Activated CD4-positive, alpha-beta memory T cell treated with anti-CD3 and anti-CD28 coated beads for 36 hours (primary cell): ENCODE measurements around the gene PSAP. TPM values are rescaled to one million over a fixed set of nuclear protein-coding genes. Genes with fewer than 3 reads are reported as not detected.

Experiments used
- CTCF ChIA-PET: fragments of 350-600 bp; sonication (Branson Sonifier 250); formaldehyde crosslinking; loops from one replicate; lab custom pipeline; 2021; ENCODE audit warnings: antibody characterized with exemption, inconsistent platforms; lab: Charles Lee
- POLR2A ChIA-PET: fragments of 350-600 bp; sonication (Branson Sonifier 250); formaldehyde crosslinking; loops from one replicate; lab custom pipeline; 2021; ENCODE audit warnings: antibody characterized with exemption; lab: Charles Lee
- DNase-seq: peaks from one replicate; pipeline ENCODE4 v3.0.0-alpha.2; 2020
- H3K27ac Mint-ChIP-seq: one replicate; pipeline ENCODE4 v1.8.0; 2021; ENCODE audit warnings: mixed read lengths
- H3K27me3 Mint-ChIP-seq: one replicate; pipeline ENCODE4 v1.8.0; 2021; ENCODE audit warnings: mixed read lengths
- H3K36me3 Mint-ChIP-seq: one replicate; pipeline ENCODE4 v1.8.0; 2021; ENCODE audit warnings: mixed read lengths
- H3K4me1 Mint-ChIP-seq: one replicate; pipeline ENCODE4 v1.8.0; 2021; ENCODE audit warnings: low read depth, mixed read lengths
- H3K4me3 Mint-ChIP-seq: one replicate; pipeline ENCODE4 v1.8.0; 2021; ENCODE audit warnings: mild to moderate bottlenecking, mixed read lengths
- H3K9me3 Mint-ChIP-seq: one replicate; pipeline ENCODE4 v1.8.0; 2021; ENCODE audit warnings: mixed read lengths
- intact Hi-C: fragments of 100-400 bp; cut with micrococcal nuclease; formaldehyde crosslinking; loops from one replicate; pipeline ENCODE4 v1.15.1; 2023
- total RNA-seq, 2 experiments: library from RNA; stranded (reverse); gene quantifications; one replicate each; pipeline ENCODE4 v1.2.3, GENCODE V29; 2021

PSAP gene
- total RNA-seq, 2 experiments from 2014 or later: 137 to 144 TPM

DNA sequence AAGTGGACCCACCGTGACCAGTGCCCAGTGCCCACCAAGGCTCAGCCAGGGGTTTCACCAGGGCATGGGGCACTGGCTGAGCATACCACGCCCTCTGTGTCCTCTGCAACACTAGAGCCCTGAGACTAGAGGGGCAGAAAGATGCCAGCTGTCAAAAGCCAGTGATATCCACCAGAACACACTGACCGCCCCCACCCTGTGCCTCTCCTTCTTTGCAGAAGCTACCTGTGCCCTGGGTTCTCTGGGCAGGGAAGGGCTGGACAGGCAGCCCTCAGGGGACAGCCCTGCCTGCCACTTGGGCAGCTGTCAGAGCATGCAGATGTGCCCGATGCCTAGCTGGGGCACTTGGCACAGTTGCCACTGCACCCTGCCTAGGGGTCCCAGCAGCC lies 78.2 kb downstream of the PSAP start:
- peak overlapping the region; percentile 99 for H3K27ac Mint-ChIP-seq
- H3K4me3 Mint-ChIP-seq: peak overlapping the region; percentile 92
- intact Hi-C loops: loop anchor here (2.0 to 5.0 kb wide), 3 partner anchors 61 to 78 kb away; partner anchors contain the start of gene PSAP
- DNase-seq: no peak
- H3K9me3 Mint-ChIP-seq: peaks cover 4% of the 10 kb centered on the region
- peaks cover 72% of the 10 kb centered on the region for H3K4me1 Mint-ChIP-seq
- POLR2A ChIA-PET: interaction anchor here (0.7 to 11.1 kb wide), 16 partner anchors 8 to 454 kb away, joined by 3 to 108 read pairs (median 4); partner anchors contain the start of genes PSAP and SLC29A3
- peaks cover 35% of the 10 kb centered on the region for H3K36me3 Mint-ChIP-seq
- CTCF ChIA-PET: interaction anchor here (0.7 to 6.6 kb wide), 19 partner anchors 8 to 454 kb away, joined by 3 to 118 read pairs (median 15); partner anchors contain the start of gene SLC29A3
- no peaks in the 10 kb centered on the region for H3K27me3 Mint-ChIP-seq

DNA sequence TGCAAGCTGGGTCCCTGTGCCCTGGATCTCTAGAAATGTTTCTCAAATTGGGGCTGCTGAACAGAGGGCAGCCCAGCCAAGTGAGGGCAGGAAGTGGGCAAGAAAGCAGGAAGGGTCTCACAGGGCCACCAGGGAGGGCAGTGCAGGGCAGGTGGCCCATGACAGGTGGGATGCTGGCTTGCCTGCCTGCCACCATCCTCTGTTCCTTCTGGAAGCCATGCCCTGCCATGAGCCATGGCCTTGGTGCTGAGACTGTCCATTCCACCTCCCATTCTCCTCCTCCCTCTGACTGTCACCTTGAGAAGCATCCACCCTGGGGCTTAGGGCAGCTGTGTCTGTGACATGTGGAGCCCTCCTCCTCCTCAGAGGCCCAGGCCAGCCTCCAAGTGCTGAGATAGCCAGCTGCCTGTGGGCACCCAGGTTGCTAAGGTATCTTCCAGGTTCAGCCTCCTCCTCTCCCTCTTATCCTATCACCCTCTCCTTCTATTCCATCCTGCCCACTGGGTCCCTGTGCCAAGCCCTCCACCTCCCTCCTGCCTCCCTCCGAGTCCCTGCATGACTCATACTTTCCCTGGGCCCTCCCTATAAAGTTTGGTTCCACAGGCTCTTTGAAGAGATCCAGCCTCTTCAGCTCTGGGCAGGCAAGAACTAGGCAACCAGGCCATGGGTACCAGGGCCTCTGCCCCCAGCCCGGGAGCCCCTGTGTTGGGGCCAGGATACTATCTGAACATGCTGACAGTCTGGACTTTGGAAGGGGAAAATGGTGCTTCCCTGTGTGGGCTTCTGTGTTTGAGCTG lies 79.0 kb downstream of the PSAP start:
- Mint-ChIP-seq H3K27ac (peak overlapping the region; percentile 99), H3K4me1 (peaks cover 80% of the 10 kb centered on the region), H3K9me3 (no peaks in the 10 kb centered on the region), H3K4me3 (peak overlapping the region; percentile 92), H3K27me3 (no peaks in the 10 kb centered on the region), H3K36me3 (peaks cover 41% of the 10 kb centered on the region)
- intact Hi-C loops: loop anchor here (2.0 to 5.0 kb wide), 3 partner anchors 60 to 79 kb away; partner anchors contain the start of gene PSAP
- CTCF ChIA-PET: interaction anchor here (0.6 to 6.6 kb wide), 12 partner anchors 15 to 388 kb away, joined by 3 to 118 read pairs (median 22); no protein-coding TSS in a partner anchor
- POLR2A ChIA-PET: interaction anchor here (0.7 to 11.1 kb wide), 8 partner anchors 9 to 453 kb away, joined by 3 to 108 read pairs (median 6); partner anchors contain the start of gene SLC29A3
- peak; percentile 72 for DNase-seq

DNA sequence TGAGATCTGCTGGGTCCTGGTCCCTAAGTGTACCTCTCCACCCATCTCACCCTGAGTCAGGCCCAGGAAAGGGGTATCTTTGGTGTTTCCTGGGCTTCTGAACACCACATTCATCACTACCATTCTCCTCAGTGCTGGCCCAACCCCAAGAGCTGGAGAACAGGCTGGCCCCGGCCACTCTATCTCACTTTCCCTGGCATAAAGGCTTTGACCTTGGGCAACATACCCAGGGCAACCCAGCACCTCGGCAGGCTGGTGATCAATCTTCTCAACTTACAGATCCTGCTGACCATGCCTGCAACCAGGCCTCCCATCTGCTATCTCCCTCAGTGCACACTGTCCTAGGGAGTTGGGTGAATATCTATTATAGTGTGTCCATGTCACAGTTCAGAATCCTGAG lies 79.8 kb downstream of the PSAP start:
- Mint-ChIP-seq H3K4me3 (peak overlapping the region; percentile 92), H3K36me3 (peaks cover 47% of the 10 kb centered on the region), H3K27ac (peak overlapping the region; percentile 99), H3K9me3 (no peaks in the 10 kb centered on the region), H3K27me3 (no peaks in the 10 kb centered on the region), H3K4me1 (peaks cover 80% of the 10 kb centered on the region)
- CTCF ChIA-PET: interaction anchor here (1.3 to 6.6 kb wide), 6 partner anchors 14 to 75 kb away, joined by 3 to 118 read pairs (median 26); no protein-coding TSS in a partner anchor
- POLR2A ChIA-PET: interaction anchor here (0.7 to 11.1 kb wide), 3 partner anchors 14 to 44 kb away, joined by 4 to 108 read pairs (median 51); no protein-coding TSS in a partner anchor
- intact Hi-C loops: loop anchor here (5.0 kb wide), 1 partner anchor 59 kb away; no protein-coding TSS in a partner anchor
- DNase-seq: no peak

DNA sequence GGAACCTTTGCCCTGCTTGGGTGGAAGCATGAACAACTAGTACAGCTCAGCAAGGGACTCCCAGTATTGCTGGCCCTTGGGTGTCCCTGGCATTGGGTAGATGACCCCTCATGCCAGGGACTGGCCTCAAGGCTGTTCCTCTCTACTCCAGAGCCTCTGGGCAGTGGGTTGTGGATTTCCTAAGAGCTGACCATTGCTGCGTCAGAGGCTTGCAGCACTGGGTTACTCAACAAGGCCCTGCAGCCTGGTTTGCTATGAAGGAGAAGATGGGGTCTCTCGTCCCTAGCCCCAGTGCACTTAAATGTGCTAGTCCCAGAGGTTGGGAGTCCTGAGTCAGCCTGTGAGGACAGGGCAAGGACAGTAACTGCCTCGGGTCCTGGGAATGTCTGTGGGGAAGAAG lies 80.3 kb downstream of the PSAP start:
- peak overlapping the region; percentile 99 for H3K27ac Mint-ChIP-seq

DNA sequence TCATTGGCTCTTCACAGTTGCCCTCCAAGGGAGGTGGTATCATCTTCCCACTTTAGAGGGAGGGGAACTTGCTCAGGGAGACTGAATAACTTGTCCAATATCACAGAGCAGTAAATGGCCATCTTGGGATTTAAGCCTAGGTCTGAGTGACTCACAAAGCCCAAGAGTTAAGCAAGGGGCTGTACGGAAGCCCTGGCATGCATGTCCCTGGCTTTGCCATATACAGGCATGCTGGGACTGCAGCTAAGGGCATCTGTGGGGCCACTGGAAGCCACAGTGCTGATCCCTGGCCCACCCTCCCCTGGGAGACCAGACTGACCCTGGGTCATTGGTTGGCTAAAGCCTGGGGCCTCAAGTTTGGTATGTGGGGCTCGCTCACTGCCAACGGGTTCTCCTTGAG lies 80.8 kb downstream of the PSAP start:
- intact Hi-C loops: loop anchor here (5.0 kb wide), 1 partner anchor 58 kb away; no protein-coding TSS in a partner anchor
- CTCF ChIA-PET: interaction anchor here (1.1 to 5.0 kb wide), 6 partner anchors 18 to 72 kb away, joined by 3 to 53 read pairs (median 6); no protein-coding TSS in a partner anchor
- peak overlapping the region; percentile 99 for H3K27ac Mint-ChIP-seq
- H3K4me3 Mint-ChIP-seq: peak overlapping the region; percentile 92
- no peak for DNase-seq
- H3K4me1 Mint-ChIP-seq: peaks cover 80% of the 10 kb centered on the region
- POLR2A ChIA-PET: interaction anchor here (0.9 to 11.1 kb wide), 2 partner anchors 13 to 43 kb away, joined by 3 to 108 read pairs; no protein-coding TSS in a partner anchor
- peaks cover 53% of the 10 kb centered on the region for H3K36me3 Mint-ChIP-seq
- no peaks in the 10 kb centered on the region for H3K27me3 Mint-ChIP-seq
- no peaks in the 10 kb centered on the region for H3K9me3 Mint-ChIP-seq

More for the DNA sequence above, 80.3 kb downstream of the PSAP start:
- H3K4me3 Mint-ChIP-seq: peak overlapping the region; percentile 92
- CTCF ChIA-PET: interaction anchor here (1.3 to 6.6 kb wide), 6 partner anchors 18 to 75 kb away, joined by 3 to 118 read pairs (median 38); no protein-coding TSS in a partner anchor
- intact Hi-C loops: loop anchor here (5.0 kb wide), 1 partner anchor 58 kb away; no protein-coding TSS in a partner anchor
- DNase-seq: no peak
- H3K27me3 Mint-ChIP-seq: no peaks in the 10 kb centered on the region
- POLR2A ChIA-PET: interaction anchor here (0.7 to 11.1 kb wide), 3 partner anchors 14 to 44 kb away, joined by 3 to 108 read pairs (median 4); no protein-coding TSS in a partner anchor
- H3K4me1 Mint-ChIP-seq: peaks cover 80% of the 10 kb centered on the region
- no peaks in the 10 kb centered on the region for H3K9me3 Mint-ChIP-seq
- H3K36me3 Mint-ChIP-seq: peaks cover 49% of the 10 kb centered on the region

DNA sequence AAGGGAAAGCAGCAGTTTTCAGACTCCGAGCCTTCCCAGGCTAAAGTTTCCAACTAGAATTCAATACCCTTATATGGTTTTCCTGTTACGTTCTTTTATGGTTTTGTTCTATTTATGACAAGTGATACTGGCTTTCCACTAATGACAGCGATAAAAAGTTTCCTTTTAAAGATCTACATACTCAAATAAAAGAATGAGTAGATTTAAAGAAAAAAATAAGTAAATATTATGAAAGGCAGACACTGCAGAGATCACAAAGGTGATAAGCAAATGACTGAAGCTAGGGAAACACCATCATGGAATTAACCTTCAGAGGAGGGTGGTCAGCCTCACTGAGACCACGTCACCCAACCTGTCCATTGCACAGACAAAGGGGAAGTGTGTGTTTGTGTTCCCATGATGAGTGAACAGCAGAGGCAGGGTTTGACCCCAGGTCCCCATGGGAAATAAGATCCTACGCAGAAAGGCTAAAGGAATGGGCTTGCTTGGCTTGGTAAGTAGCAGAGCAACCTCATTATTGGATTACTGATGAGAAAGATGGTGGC lies 81.7 kb downstream of the PSAP start:
- intact Hi-C loops: loop anchor here (1.0 to 10.0 kb wide), 7 partner anchors 12 to 1195 kb away; partner anchors contain the start of gene SLC29A3
- peak; percentile 60 for DNase-seq
- H3K36me3 Mint-ChIP-seq: peaks cover 54% of the 10 kb centered on the region
- CTCF ChIA-PET: interaction anchor here (0.6 to 5.0 kb wide), 15 partner anchors 12 to 74 kb away, joined by 3 to 53 read pairs (median 5); partner anchors contain the start of gene C10orf105
- H3K27me3 Mint-ChIP-seq: no peaks in the 10 kb centered on the region
- H3K4me3 Mint-ChIP-seq: peak overlapping the region; percentile 92
- H3K27ac Mint-ChIP-seq: peak overlapping the region; percentile 99
- POLR2A ChIA-PET: interaction anchor here (0.6 to 11.1 kb wide), 8 partner anchors 12 to 54 kb away, joined by 3 to 108 read pairs (median 8); no protein-coding TSS in a partner anchor
- peaks cover 82% of the 10 kb centered on the region for H3K4me1 Mint-ChIP-seq
- no peaks in the 10 kb centered on the region for H3K9me3 Mint-ChIP-seq

DNA sequence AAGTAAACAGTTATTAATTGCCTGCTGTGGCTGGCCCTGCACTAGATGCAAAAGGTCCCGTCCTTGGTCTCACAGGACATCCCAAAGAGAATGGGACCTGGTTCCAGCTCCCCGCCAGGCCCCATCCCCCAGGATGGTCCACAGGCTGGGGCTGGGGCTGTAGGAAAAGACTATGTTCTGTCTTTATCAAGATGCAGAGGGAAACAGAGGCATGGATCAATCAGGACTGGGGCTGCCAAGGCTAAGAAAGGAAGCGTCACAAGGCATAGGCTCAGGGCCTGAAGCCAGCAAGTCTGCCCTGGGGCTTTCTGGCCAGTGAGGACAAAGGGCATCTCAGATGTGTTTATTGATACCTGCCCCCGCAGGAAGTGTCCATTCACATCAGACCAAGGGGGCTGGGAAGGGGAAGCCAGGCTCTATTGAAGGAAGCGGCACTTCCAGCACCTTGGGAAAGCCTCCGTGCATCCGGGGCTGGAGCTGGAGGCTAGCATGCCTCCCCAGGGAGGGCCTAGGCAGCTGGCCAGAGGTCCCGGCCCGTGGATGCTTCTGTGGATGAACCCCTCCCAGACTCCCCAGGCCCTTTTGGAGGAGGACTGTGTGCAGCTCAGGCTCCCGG lies 83.5 kb downstream of the PSAP start:
- Mint-ChIP-seq H3K27ac (peak overlapping the region; percentile 96), H3K9me3 (no peaks in the 10 kb centered on the region), H3K27me3 (no peaks in the 10 kb centered on the region), H3K36me3 (peaks cover 57% of the 10 kb centered on the region), H3K4me3 (peak overlapping the region; percentile 38), H3K4me1 (peaks cover 90% of the 10 kb centered on the region)
- ChIA-PET CTCF (interaction anchor here (1.0 to 5.0 kb wide), 10 partner anchors 10 to 447 kb away, joined by 3 to 53 read pairs (median 8); no protein-coding TSS in a partner anchor), POLR2A (interaction anchor here (0.9 to 11.1 kb wide), 9 partner anchors 10 to 116 kb away, joined by 3 to 108 read pairs (median 9); no protein-coding TSS in a partner anchor)
- intact Hi-C loops: loop anchor here (2.0 to 10.0 kb wide), 5 partner anchors 19 to 1193 kb away; partner anchors contain the start of gene SLC29A3
- DNase-seq: no peak

DNA sequence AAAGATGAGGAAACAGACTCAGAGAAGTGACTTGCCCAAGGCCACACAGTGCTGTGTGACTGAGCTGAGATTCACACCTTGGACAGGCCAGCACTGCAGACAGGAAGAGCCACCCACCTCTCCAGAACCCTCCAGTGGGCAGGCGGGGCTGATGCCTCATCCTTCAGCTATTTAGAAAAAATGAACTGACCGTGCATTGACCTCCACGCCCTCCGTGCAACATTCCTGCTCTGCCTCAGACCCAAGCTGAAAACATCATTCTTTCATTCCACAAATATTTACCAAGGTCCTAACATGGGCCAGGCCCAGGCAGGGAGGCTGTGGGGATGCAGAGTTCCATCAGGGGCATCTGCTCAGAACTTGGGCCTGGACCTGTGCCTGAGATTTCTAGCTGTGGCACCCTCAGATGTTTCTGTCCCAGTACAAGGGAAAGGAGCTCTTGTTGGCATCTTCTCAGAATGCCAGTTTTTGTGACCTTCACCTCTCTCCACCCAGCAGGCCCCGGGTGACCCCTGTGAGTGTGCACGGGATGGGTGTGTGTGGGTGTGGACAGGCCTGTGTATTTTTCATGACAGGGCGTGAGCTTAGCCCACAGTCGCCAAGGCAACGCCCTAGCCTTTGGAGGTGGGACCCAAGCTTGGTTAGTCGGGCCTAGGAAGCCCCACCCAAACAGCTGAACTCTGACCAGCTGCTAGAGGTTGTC lies 84.2 kb downstream of the PSAP start:
- Mint-ChIP-seq H3K27me3 (no peaks in the 10 kb centered on the region), H3K4me3 (peak overlapping the region; percentile 38), H3K4me1 (peaks cover 93% of the 10 kb centered on the region), H3K9me3 (no peaks in the 10 kb centered on the region), H3K27ac (peak overlapping the region; percentile 96), H3K36me3 (peaks cover 51% of the 10 kb centered on the region)
- DNase-seq: peak; percentile 65
- POLR2A ChIA-PET: interaction anchor here (1.0 to 11.1 kb wide), 8 partner anchors 10 to 41 kb away, joined by 3 to 108 read pairs (median 10); no protein-coding TSS in a partner anchor
- CTCF ChIA-PET: interaction anchor here (1.0 to 5.0 kb wide), 9 partner anchors 9 to 72 kb away, joined by 3 to 53 read pairs (median 7); no protein-coding TSS in a partner anchor
- intact Hi-C loops: loop anchor here (5.0 to 10.0 kb wide), 3 partner anchors 450 to 1192 kb away; partner anchors contain the start of gene SLC29A3
